H1 (cell line): ENCODE measurements around the gene FAM204A.

Experiments used
- BACH1 ChIP-seq: IDR thresholded peaks from 2 replicates; pipeline ENCODE4 v1.6.1; 2012; ENCODE audit warnings: low read length, improper control_type of control experiment
- BCL11A ChIP-seq, 2 experiments: IDR thresholded peaks; one replicate each; pipeline ENCODE4 v1.6.1; 2011; ENCODE audit warnings: low read depth in 2 of 2, low read length in 2 of 2, mild to moderate bottlenecking in 2 of 2
- CBX5 ChIP-seq: fragments of 300-800, 300-1000 bp; sonication (generic); IDR thresholded peaks from 2 replicates; pipeline ENCODE4 v1.7.1; 2016; ENCODE audit warnings: antibody characterized with exemption, low read length, low read depth
- NRF1 ChIP-seq: IDR thresholded peaks from 2 replicates; pipeline ENCODE4 v1.6.1; 2011; ENCODE audit warnings: mild to moderate bottlenecking, low read depth, low read length, improper control_type of control experiment
- POLR2A ChIP-seq, 2 experiments: IDR thresholded peaks; 1 replicate in 1 of 2; 2 replicates in 1 of 2; pipeline ENCODE4 v1.6.1; 2011; ENCODE audit warnings: low read depth in 2 of 2, low read length in 2 of 2, mild to moderate bottlenecking in 2 of 2; ENCODE audit errors: control extremely low read depth in 1 of 2
- RFX5 ChIP-seq: IDR thresholded peaks from 2 replicates; pipeline ENCODE4 v1.6.1; 2011; ENCODE audit warnings: low read depth, low read length, improper control_type of control experiment, borderline replicate concordance
- RNF2 ChIP-seq: fragments of 200-900, 300-1000 bp; sonication (generic); IDR thresholded peaks from 2 replicates; pipeline ENCODE4 v1.7.1; 2016; ENCODE audit warnings: borderline replicate concordance, low read depth, mild to moderate bottlenecking, antibody characterized with exemption, low read length; ENCODE audit not compliant: poor library complexity, severe bottlenecking; ENCODE audit errors: missing control alignments
- RXRA ChIP-seq: IDR thresholded peaks from 2 replicates; pipeline ENCODE4 v1.6.1; 2011; ENCODE audit warnings: low read depth, mild to moderate bottlenecking, low read length, moderate library complexity; ENCODE audit not compliant: insufficient read depth
- SIN3A ChIP-seq, 2 experiments: IDR thresholded peaks in 1 of 2; conservative IDR thresholded peaks in 1 of 2; 2 replicates each; pipeline ENCODE4 v1.6.1; 2011 to 2012; ENCODE audit warnings: low read length in 2 of 2, improper control_type of control experiment in 1 of 2, low read depth in 1 of 2, mild to moderate bottlenecking in 1 of 2
- SP1 ChIP-seq: IDR thresholded peaks from 2 replicates; pipeline ENCODE4 v1.6.1; 2011; ENCODE audit warnings: low read depth, low read length
- ZNF274 ChIP-seq: IDR thresholded peaks from 2 replicates; pipeline ENCODE4 v1.7.0; 2012; ENCODE audit warnings: low read length, borderline replicate concordance; ENCODE audit errors: extremely low read depth
- TF ChIP-seq, protein P1 (sequence below), 3 experiments: IDR thresholded peaks; 1 replicate in 2 of 3; 2 replicates in 1 of 3; pipeline versions ENCODE4 v1.5.1 to v1.6.1; 2011; ENCODE audit warnings: low read length in 3 of 3, mild to moderate bottlenecking in 3 of 3, inconsistent platforms in 2 of 3, low read depth in 1 of 3, moderate library complexity in 1 of 3; ENCODE audit not compliant: insufficient read depth in 1 of 3; ENCODE audit errors: control extremely low read depth in 1 of 3

DNA sequence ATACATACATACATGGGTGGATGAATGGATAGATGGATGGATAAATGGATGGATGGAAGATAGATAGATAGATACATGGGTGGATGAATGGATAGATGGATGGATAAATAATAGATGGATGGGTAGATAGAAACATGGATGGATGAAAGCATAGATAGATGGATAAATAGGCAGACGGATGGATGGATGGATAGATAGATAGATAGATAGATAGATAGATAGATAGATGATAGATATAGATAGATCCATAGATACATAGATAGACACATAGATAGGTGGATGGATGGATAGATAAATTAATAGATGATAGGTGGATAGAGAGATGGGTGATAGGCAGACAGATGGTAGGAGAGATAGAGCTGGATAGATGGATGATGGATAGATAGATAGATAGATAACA is 68.5 kb downstream of the FAM204A start:
- TF ChIP-seq RFX5 (no peak), BCL11A (IDR thresholded peaks at IDR 0.05; ENCODE audit: low read depth in 2 of 2, low read length in 2 of 2) (no peak), RXRA (no peak), SIN3A (conservative IDR thresholded peaks at IDR 0.05 in 1 of 2, IDR thresholded peaks at IDR 0.05 in 1 of 2; ENCODE audit: low read depth in 1 of 2, low read length in 2 of 2) (no peak), NRF1 (no peak), CBX5 (no peak), SP1 (no peak), RNF2 (no peak), ZNF274 (no peak), POLR2A (IDR thresholded peaks at IDR 0.05; ENCODE audit: control extremely low read depth in 1 of 2, low read depth in 2 of 2, low read length in 2 of 2) (no peak), BACH1 (no peak)
- TF ChIP-seq, protein P1, sequence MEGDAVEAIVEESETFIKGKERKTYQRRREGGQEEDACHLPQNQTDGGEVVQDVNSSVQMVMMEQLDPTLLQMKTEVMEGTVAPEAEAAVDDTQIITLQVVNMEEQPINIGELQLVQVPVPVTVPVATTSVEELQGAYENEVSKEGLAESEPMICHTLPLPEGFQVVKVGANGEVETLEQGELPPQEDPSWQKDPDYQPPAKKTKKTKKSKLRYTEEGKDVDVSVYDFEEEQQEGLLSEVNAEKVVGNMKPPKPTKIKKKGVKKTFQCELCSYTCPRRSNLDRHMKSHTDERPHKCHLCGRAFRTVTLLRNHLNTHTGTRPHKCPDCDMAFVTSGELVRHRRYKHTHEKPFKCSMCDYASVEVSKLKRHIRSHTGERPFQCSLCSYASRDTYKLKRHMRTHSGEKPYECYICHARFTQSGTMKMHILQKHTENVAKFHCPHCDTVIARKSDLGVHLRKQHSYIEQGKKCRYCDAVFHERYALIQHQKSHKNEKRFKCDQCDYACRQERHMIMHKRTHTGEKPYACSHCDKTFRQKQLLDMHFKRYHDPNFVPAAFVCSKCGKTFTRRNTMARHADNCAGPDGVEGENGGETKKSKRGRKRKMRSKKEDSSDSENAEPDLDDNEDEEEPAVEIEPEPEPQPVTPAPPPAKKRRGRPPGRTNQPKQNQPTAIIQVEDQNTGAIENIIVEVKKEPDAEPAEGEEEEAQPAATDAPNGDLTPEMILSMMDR (IDR thresholded peaks at IDR 0.05; ENCODE audit: control extremely low read depth in 1 of 3, insufficient read depth in 1 of 3, low read depth in 1 of 3, low read length in 3 of 3), result no peak
